Frontal cortex (tissue), 4 donors: ENCODE measurements around the gene CRYBA4. TPM values are rescaled to one million over a fixed set of nuclear protein-coding genes. Genes with fewer than 3 reads are reported as not detected.

Source experiments
- DNase-seq, 2 donors: peaks; one replicate each; pipeline ENCODE4 v3.0.0; 2012; ENCODE audit warnings: low spot score in 2 of 2
- FAIRE-seq: peaks from 2 replicates; lab custom pipeline; 2012; peaks lifted over from hg19 to GRCh38; lab: Jason Lieb, UNC
- total RNA-seq: library from RNA; depleted of rRNA; stranded (reverse); fragments of >200 nt; gene quantifications from one replicate; pipeline ENCODE4 v1.2.3, GENCODE V29; 2014
- donor health status: control.
- donor health status: control.
- donor health status: control.

The CRYBA4 gene
- not detected for total RNA-seq

GRCh38 chr22:26621663-26622062 lies at the start of gene CRYBA4:
Gene CRYBA4 (plus strand): TSS chr22:26621963. CDS start chr22:26622597, 634 bp downstream.
- FAIRE-seq (no peak), DNase-seq (no peak)

- FAIRE-seq (no peak), DNase-seq (no peak)
Measured at GRCh38 chr22:26573026-26573662, 48.6 kb upstream of the CRYBA4 start.

GRCh38 chr22:26574001-26574723 lies 47.6 kb upstream of the CRYBA4 start:
- no peak for FAIRE-seq
- no peak for DNase-seq

- no peak for FAIRE-seq
- DNase-seq: no peak
Measured at GRCh38 chr22:26576026-26576680, 45.6 kb upstream of the CRYBA4 start.

- DNase-seq (no peak), FAIRE-seq (no peak)
Measured at GRCh38 chr22:26577081-26577480, 44.7 kb upstream of the CRYBA4 start.

- no peak for FAIRE-seq
- DNase-seq: no peak
Measured at GRCh38 chr22:26579331-26579886, 42.4 kb upstream of the CRYBA4 start.

GRCh38 chr22:26580240-26580962 lies 41.4 kb upstream of the CRYBA4 start:
- FAIRE-seq: no peak

GRCh38 chr22:26581026-26581425 lies 40.7 kb upstream of the CRYBA4 start:
- FAIRE-seq (no peak), DNase-seq (no peak)

More at GRCh38 chr22:26580240-26580962, 41.4 kb upstream of the CRYBA4 start:
- DNase-seq: no peak

GRCh38 chr22:26581633-26582168 lies 40.1 kb upstream of the CRYBA4 start:
- no peak for DNase-seq
- no peak for FAIRE-seq

GRCh38 chr22:26584010-26584409 lies 37.8 kb upstream of the CRYBA4 start:
- DNase-seq (no peak), FAIRE-seq (no peak)

- DNase-seq (no peak), FAIRE-seq (no peak)
Measured at GRCh38 chr22:26585104-26585790, 36.5 kb upstream of the CRYBA4 start.

GRCh38 chr22:26586556-26587325 lies 35.0 kb upstream of the CRYBA4 start:
- no peak for FAIRE-seq
- no peak for DNase-seq

GRCh38 chr22:26587991-26588613 lies 33.7 kb upstream of the CRYBA4 start:
- DNase-seq: no peak
- no peak for FAIRE-seq

GRCh38 chr22:26588729-26589366 lies 32.9 kb upstream of the CRYBA4 start:
- no peak for DNase-seq
- no peak for FAIRE-seq

GRCh38 chr22:26589367-26589844 lies 32.4 kb upstream of the CRYBA4 start:
- FAIRE-seq (no peak), DNase-seq (no peak)

- peak; percentile 85 to 88 for DNase-seq
- no peak for FAIRE-seq
Measured at GRCh38 chr22:26589845-26590736, 31.7 kb upstream of the CRYBA4 start, which contains the start of gene TPST2. Gene TPST2 (minus strand): TSS chr22:26590132. CDS start chr22:26541630, 48,502 bp downstream.
